ENCODE data around the gene HLCS.

- TF ChIP-seq POLR2AphosphoS5 (IDR thresholded peaks at IDR 0.05; ENCODE audit: insufficient read depth in 1 of 2, low read depth in 1 of 2) = no peak
- no peak for TF ChIP-seq CTCF (IDR thresholded peaks at IDR 0.05)
Measured at GRCh38 chr21:36719614-36720013, 246.9 kb downstream of the HLCS start.
